ENCODE measurements around the gene HEATR5A. TPM values are rescaled to one million over a fixed set of nuclear protein-coding genes. Genes with fewer than 3 reads are reported as not detected.

The HEATR5A gene
- total and polyA plus RNA-seq, 2 donors (not counting 1 experiment from before 2014, with no cell fraction given) = 4.8 to 22.1 TPM

- no peak for DNase-seq
- Mint-ChIP-seq H3K4me3 (no peak overlapping the region), H3K27me3 (no peaks in the 10 kb centered on the region), H3K27ac (no peak overlapping the region), H3K4me1 (no peaks in the 10 kb centered on the region), H3K9me3 (ENCODE audit: insufficient read depth) (peaks cover 5% of the 10 kb centered on the region)
- intact Hi-C loops (cut with micrococcal nuclease) = no loop called here
- Histone ChIP-seq H3K79me2 (ENCODE audit: control insufficient read depth, insufficient read depth, low read length) (no peaks in the 10 kb centered on the region), H3K9me3 (ENCODE audit: control extremely low read depth in 1 of 3, control insufficient read depth in 2 of 3, insufficient read depth in 1 of 3, low read length in 2 of 3) (no peaks in the 10 kb centered on the region), H3K4me2 (replicated peaks; ENCODE audit: low read depth, low read length, poor library complexity, severe bottlenecking) (no peak overlapping the region), H4K20me1 (ENCODE audit: control insufficient read depth, insufficient read depth, low read length, poor library complexity, severe bottlenecking) (no peaks in the 10 kb centered on the region), H3K27me3 (replicated peaks in 1 of 4; ENCODE audit: control extremely low read depth in 1 of 4, control insufficient read depth in 3 of 4, insufficient read depth in 4 of 4, low read length in 3 of 4) (no peaks in the 10 kb centered on the region), H2AFZ (ENCODE audit: insufficient read depth, low read depth, low read length, poor library complexity, severe bottlenecking) (no peak overlapping the region), H3K4me1 (ENCODE audit: control insufficient read depth in 2 of 2, insufficient read depth in 2 of 2, low read length in 2 of 2) (no peaks in the 10 kb centered on the region), H3K4me3 (ENCODE audit: control extremely low read depth in 1 of 5, extremely low read depth in 1 of 5, insufficient read depth in 1 of 5, low read depth in 2 of 5, low read length in 4 of 5) (no peak overlapping the region), H3K27ac (ENCODE audit: low read length in 2 of 2) (no peak overlapping the region), H3K9ac (ENCODE audit: low read length) (no peak overlapping the region), H3K36me3 (replicated peaks in 1 of 2; ENCODE audit: control extremely low read depth in 1 of 2, control insufficient read depth in 1 of 2, extremely low read depth in 1 of 2, insufficient read depth in 2 of 2, low read length in 1 of 2) (peaks cover 0 to 3% of the 10 kb centered on the region in 2 experiments)
- no peak for ATAC-seq (ENCODE audit: low read depth)
- ChIA-PET CTCF (no interaction called here), POLR2A (no interaction called here)
- 100% methylated on average over 1 of the region's 1 CpG for WGBS (ENCODE audit: insufficient coverage)
- TF ChIP-seq EZH2 (IDR thresholded peaks at IDR 0.05; ENCODE audit: borderline replicate concordance, insufficient read depth, low read depth, low read length, poor library complexity, severe bottlenecking) (no peak), CTCF (IDR thresholded peaks at IDR 0.05) (no peak)
Observed at GRCh38 chr14:31429791-31430190, 9.4 kb upstream of the HEATR5A start.

GRCh38 chr14:31428011-31428410 is 7.7 kb upstream of the HEATR5A start:
- Mint-ChIP-seq H3K4me1 (no peaks in the 10 kb centered on the region), H3K27me3 (no peaks in the 10 kb centered on the region), H3K27ac (no peak overlapping the region), H3K4me3 (no peak overlapping the region), H3K9me3 (ENCODE audit: insufficient read depth) (peaks cover 5% of the 10 kb centered on the region)
- Histone ChIP-seq H3K79me2 (ENCODE audit: control insufficient read depth, insufficient read depth, low read length) (no peaks in the 10 kb centered on the region), H3K9me3 (ENCODE audit: control extremely low read depth in 1 of 3, control insufficient read depth in 2 of 3, insufficient read depth in 1 of 3, low read length in 2 of 3) (no peaks in the 10 kb centered on the region), H3K27me3 (replicated peaks in 1 of 4; ENCODE audit: control extremely low read depth in 1 of 4, control insufficient read depth in 3 of 4, insufficient read depth in 4 of 4, low read length in 3 of 4) (no peaks in the 10 kb centered on the region), H2AFZ (ENCODE audit: insufficient read depth, low read depth, low read length, poor library complexity, severe bottlenecking) (no peak overlapping the region), H3K27ac (ENCODE audit: low read length in 2 of 2) (no peak overlapping the region), H3K4me3 (ENCODE audit: control extremely low read depth in 1 of 5, extremely low read depth in 1 of 5, insufficient read depth in 1 of 5, low read depth in 2 of 5, low read length in 4 of 5) (no peak overlapping the region), H3K9ac (ENCODE audit: low read length) (no peak overlapping the region), H4K20me1 (ENCODE audit: control insufficient read depth, insufficient read depth, low read length, poor library complexity, severe bottlenecking) (no peaks in the 10 kb centered on the region), H3K4me1 (ENCODE audit: control insufficient read depth in 2 of 2, insufficient read depth in 2 of 2, low read length in 2 of 2) (no peaks in the 10 kb centered on the region), H3K4me2 (replicated peaks; ENCODE audit: low read depth, low read length, poor library complexity, severe bottlenecking) (no peak overlapping the region), H3K36me3 (replicated peaks in 1 of 2; ENCODE audit: control extremely low read depth in 1 of 2, control insufficient read depth in 1 of 2, extremely low read depth in 1 of 2, insufficient read depth in 2 of 2, low read length in 1 of 2) (peaks cover 0 to 3% of the 10 kb centered on the region in 2 experiments)
- WGBS (ENCODE audit: insufficient coverage) = no CpG with 5 or more reads among the region's 1 CpG
- CTCF ChIA-PET = interaction anchor here (1.1 kb wide), 1 partner anchor 24 kb away, joined by 3 read pairs; no protein-coding TSS in a partner anchor
- intact Hi-C loops (cut with micrococcal nuclease) = no loop called here
- ATAC-seq (ENCODE audit: low read depth) = no peak
- TF ChIP-seq EZH2 (IDR thresholded peaks at IDR 0.05; ENCODE audit: borderline replicate concordance, insufficient read depth, low read depth, low read length, poor library complexity, severe bottlenecking) (no peak), CTCF (IDR thresholded peaks at IDR 0.05) (no peak)
- POLR2A ChIA-PET = no interaction called here
- no peak for DNase-seq
